ENCODE data around the gene TAF11.
A peak's percentile ranks its signal among the peaks of the same experiment; 100 is the strongest.
"Not testable (repeated sequence)": the region's sequence is repeated elsewhere in the genome, so short reads cannot be mapped to it uniquely, and the experiment has no call there.

TAF11 gene, protein sequence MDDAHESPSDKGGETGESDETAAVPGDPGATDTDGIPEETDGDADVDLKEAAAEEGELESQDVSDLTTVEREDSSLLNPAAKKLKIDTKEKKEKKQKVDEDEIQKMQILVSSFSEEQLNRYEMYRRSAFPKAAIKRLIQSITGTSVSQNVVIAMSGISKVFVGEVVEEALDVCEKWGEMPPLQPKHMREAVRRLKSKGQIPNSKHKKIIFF

DNA sequence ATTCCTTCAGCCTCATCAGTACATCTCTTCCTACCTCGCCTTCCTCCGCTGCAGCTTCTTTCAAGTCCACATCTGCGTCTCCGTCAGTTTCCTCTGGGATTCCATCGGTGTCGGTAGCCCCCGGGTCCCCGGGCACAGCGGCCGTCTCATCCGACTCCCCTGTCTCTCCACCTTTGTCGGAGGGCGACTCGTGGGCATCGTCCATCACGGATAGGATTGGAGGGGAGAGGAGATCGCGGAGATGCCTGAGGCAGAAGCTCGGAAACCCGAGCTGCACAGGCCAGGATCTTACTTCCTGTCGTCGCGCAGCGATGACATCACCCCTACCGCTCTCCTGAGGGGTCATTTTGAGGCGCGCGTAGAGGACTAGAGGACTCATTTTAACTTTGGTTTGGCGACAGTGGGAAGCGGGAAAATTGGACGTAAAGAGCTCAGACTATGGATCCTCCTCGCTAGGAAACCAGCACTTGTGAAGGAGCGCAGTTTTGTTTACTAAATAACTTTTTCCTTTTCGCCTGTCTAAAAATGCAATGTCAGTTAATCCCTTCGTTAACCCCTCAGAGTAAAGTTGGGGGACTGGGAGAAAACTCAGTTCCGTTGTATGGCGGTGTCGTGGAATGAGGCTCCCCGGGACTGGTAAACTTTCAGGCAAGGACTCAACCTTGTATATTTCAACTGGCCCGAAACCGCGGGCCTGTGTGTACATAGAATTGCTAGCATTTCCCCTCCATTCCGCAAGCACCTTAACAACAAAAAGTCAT is at the start of gene TAF11:
TSS of gene TAF11 (minus strand) at position 290 of the 761 bp plus-strand sequence. CDS start at position 205, 85 bp downstream.
- peak; percentile 93 for DNase-seq

GRCh38 chr6:34934516-34934915 is 46.7 kb upstream of the TAF11 start:
- DNase-seq = no peak

- not testable (repeated sequence) for DNase-seq
These were observed 44.4 kb upstream of the TAF11 start for GRCh38 chr6:34932202-34932601.

DNA sequence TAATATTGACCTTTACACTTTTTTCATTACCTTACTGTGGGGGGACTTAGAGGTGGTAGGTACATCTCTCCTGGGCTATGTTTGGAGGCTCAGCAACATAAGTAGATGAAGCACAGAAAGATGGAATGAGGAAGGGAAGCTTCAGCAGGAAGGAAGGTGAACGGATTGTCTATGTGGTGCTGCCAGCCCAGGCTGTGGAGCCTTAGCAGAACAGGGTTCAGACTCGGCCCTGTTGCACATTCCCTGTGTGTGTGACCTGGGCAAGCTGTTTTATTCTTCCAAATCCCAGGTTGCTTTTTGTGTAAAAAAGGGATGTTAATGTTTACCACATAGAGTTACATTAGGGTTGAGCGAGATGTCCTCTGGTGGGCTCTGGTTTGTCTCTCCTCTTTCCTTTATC is 42.4 kb upstream of the TAF11 start:
- no peak for DNase-seq

DNA sequence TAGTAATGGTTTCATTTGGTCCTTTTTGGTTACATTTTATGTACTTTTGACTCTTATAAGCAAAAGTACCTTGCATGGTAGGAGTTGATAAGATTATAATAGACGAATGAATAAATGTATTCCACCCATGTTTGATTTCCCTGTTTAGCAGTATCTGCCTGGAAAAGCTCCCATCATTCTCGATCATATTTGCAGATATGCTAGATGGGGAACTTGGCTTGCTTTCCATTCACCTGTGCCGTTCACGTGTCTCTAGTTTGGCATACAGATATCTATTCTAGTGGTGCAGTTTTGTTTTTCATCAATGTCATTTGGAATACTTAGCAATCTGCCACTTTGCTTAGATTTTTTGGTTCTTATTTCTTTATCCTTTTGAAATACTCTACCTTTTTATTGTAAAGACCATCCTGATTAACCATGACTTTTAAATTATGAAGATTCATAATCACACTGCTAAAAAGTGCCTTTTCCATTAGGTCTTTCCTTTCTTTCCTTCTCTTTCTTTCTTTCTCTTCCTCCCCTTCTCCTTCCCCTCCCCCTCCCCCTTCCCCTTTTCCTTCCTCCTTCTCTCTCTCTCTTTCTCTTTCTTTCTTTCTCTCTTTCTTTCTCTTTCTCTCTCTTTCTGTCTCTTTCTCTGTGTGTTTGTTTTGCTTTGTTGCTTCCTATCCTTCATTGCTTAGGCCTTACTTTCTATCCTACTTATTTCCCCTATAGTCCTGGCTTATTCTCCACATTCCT is 41.6 kb upstream of the TAF11 start:
- no peak for DNase-seq

DNA sequence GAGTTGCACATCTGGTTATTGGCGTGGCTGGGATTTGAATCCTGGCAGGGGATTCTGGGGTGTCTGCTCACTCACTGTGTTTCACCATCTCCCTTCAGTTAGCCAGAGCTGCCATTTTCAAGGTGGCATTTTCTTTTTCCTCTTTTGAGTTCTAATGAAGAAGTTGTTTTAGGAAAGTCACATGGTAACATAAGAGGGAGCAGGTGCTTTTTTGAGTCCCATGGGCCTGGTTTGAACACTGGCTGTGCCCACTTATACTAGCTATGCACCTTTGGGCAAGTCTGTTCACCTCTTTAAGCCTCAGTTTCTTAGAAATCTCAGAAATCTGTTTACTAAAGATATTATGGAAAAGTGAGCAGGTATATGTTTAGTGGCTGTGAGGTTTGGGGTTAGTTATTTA is 40.9 kb upstream of the TAF11 start:
- DNase-seq = no peak

- DNase-seq = no peak
These were observed 40.4 kb upstream of the TAF11 start for GRCh38 chr6:34928220-34928619.

DNA sequence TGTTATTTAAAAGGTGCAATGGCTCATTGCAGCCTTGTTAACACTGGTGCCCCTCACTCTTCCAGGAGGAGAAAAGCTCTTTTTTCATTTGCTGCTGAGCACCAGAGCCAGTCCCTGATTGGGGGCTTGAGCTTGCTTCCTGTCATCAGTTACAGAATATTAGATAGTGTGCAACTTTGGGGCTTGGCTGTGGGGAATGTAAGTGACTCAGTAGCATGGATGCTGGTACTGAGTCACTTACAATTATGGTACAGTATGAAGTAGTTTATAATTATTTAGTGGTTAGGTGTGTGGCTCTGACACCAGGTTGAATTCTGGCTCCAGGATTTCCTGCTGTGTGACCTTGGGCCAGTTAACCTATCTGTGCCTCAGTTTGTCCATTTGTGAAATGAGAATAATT is 38.8 kb upstream of the TAF11 start:
- DNase-seq = no peak

DNA sequence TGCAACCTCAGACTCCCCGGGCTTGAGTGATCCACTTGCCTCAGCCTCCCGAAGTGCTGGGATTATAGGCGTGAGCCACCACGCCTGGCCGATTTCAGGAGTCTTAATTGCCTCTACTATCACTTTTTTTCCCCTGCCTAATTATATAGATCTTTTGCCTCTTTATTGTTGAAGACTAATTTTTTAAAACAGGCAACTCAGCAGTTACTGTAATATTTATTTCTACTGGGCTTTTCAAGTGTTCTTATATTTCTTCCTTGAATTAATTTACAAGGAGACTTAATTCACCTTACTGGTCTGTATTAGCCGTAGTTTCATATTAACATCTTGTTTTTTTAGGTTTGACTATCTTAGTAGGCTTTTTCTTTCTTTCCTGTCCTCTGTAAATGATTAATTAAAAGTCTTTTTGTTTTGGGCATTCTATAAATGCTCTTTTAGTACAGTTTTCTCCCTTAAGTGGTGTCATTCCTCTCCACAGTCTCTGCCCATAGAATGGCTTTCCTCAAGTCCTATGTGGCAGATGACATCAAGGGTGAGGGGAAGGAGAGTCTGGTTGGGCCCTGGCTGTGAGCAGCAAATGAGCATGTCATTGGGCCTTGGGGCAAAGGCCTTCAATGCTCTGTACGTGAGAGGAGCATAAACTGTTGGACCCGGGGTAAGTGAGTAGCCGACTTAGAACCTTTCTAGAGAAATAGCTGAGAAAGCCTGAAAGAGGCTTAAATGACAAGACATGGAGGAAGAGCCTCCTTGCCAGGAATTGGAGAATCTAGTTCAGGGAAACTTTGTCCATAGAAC is 37.2 kb upstream of the TAF11 start:
- no peak for DNase-seq

- DNase-seq = no peak
These were observed 34.4 kb upstream of the TAF11 start for GRCh38 chr6:34922177-34922663.

DNA sequence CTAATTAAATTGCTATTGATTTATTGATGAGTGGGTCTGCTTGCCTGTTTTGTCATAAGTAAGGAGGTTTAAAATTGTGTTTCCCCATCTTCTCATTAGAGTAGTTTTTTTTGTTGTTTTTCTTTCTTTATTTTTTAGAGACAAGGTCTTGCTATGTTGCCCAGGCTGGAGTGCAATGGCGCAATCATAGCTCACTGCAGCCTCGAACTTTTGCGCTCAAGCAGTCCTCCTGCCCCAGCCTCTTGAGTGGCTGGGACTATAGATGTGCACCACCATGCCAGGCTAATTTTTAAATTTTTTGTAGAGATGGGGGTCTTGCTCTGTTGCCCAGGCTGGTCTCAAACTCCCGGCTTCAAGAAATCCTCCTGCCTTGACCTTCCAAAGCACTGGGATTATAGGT is 32.3 kb upstream of the TAF11 start:
- no peak for DNase-seq

- DNase-seq = no peak
These were observed 31.8 kb upstream of the TAF11 start for GRCh38 chr6:34919651-34920050.

DNA sequence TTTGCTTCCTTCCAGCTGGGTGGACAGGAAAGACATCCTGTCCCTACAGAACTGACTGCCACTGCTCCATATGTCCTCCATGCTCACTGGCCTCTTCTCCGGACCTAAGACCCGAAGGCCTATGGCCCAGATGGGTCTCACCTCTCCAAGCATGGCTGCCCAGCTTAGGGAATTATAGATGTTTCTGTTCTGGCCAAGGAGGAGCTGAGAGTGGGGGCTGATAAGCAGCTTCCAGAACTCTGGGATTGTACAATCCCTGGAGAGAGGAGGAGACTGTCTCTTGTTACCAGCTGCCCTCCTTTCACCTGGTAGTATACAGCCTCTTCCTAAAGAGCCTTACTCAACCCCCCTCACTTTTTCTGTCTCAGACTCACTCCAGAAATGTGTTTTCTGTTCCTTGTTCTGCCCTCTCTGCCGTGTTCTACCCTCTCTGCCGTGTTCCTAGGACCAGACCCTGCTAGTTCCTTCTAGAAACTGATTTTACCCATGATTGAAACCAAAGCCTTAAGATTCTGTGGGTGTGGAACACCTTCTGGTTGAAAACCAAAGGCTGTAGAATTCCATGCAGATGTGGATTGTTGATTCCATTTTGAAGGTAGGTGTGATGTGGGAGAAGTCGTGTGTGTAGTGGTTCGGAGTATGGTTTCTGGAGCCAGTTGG is 29.9 kb upstream of the TAF11 start:
- no peak for DNase-seq

DNA sequence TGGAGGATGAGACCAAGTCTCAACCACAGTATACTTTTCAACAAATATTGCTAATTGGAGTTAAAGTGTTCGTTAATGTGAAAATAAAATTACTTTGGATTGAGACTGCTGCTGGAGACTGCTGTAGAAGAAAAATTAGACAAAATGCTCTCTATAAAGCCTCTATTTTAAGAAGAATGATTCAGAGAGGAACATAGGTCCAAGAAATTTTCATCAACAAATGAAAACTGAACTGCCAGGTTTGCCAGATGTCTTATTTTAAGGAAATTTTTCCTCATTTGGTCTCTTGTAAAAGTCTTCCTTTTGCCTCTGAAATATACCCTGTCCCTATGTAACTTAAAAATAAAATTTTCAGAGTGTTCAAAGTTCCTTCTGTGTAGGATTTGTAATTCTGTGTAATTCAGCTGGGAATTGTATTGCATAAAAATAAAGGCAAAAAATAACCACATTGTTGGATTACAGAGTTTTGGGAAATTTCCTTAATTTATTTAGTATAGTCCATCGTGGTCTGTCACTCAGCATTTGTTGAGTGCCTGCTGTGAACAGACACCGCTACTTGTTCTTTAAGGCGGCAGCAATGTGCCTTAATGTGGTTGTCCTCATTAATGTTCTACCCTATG is 28.6 kb upstream of the TAF11 start:
- DNase-seq = no peak

- DNase-seq = no peak
These were observed 26.5 kb upstream of the TAF11 start for GRCh38 chr6:34914358-34914757.

GRCh38 chr6:34912715-34913464 is 25.0 kb upstream of the TAF11 start:
- no peak for DNase-seq

GRCh38 chr6:34911822-34912221 is 24.0 kb upstream of the TAF11 start:
- DNase-seq = no peak

GRCh38 chr6:34909320-34909883 is 21.6 kb upstream of the TAF11 start:
- DNase-seq = no peak

DNA sequence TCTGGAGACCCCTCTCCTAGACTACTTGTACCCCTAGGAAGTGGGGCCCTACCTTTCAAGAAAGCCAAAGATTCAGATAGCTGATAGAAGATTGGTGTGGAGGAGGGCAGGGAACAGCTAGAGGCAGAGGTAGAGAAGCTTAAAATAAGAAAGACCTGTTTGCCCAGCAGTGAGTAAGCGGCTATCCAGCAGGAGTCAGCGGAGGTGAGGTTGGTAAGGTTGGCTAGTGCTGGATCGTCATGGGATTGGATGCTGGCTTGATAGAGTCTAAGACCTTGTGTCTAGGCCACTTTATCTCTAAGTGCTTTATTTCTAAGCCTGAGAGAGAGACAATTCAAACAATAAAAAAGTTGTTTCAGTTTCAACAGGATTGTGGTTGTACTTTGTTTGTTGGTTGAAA is 20.4 kb upstream of the TAF11 start:
- DNase-seq = no peak

GRCh38 chr6:34906826-34907225 is 19.0 kb upstream of the TAF11 start:
- no peak for DNase-seq

Data from DMS 273 treated with DMSO at 0.1 percent for 48 hours (cell line).